Fibroblast of lung (primary cell): ENCODE data around the gene GFER.

Source experiments
- CTCF ChIP-seq, 2 donors: IDR thresholded peaks in 1 of 2; conservative IDR thresholded peaks in 1 of 2; 1 replicate in 1 of 2; 2 replicates in 1 of 2; pipeline ENCODE4 v1.5.1; 2011 to 2012; ENCODE audit warnings: low read length in 2 of 2, control low read depth in 1 of 2, inconsistent platforms in 1 of 2, low read depth in 1 of 2, mild to moderate bottlenecking in 1 of 2
- EZH2 ChIP-seq: IDR thresholded peaks from 2 replicates; pipeline ENCODE4 v1.5.1; 2012; ENCODE audit warnings: low read length, control low read depth, mild to moderate bottlenecking; ENCODE audit errors: missing control alignments

- TF ChIP-seq CTCF (conservative IDR thresholded peaks at IDR 0.05 in 1 of 2, IDR thresholded peaks at IDR 0.05 in 1 of 2; ENCODE audit: low read depth in 1 of 2, low read length in 2 of 2) (no peak), EZH2 (no peak)
Measured at GRCh38 chr16:2015947-2016208, 31.9 kb downstream of the GFER start.
